Measurements from ENCODE around the gene SERPINA5. TPM values are rescaled to one million over a fixed set of nuclear protein-coding genes. Genes with fewer than 3 reads are reported as not detected.

The SERPINA5 gene
- total and polyA plus RNA-seq, 2 donors (not counting 1 experiment from before 2014, with no cell fraction given), result not detected

- no peaks in the 10 kb centered on the region for H3K36me3 ChIP-seq (replicated peaks in 1 of 2; ENCODE audit: control extremely low read depth in 1 of 2, control insufficient read depth in 1 of 2, extremely low read depth in 1 of 2, insufficient read depth in 2 of 2, low read length in 1 of 2)
- H3K4me1 Mint-ChIP-seq, result no peaks in the 10 kb centered on the region
- intact Hi-C loops (cut with micrococcal nuclease), result no loop called here
- no peak for ATAC-seq (ENCODE audit: low read depth)
- peaks cover 0 to 4% (median 0%) of the 10 kb centered on the region in 3 donors for H3K9me3 ChIP-seq (ENCODE audit: control extremely low read depth in 1 of 3, control insufficient read depth in 2 of 3, insufficient read depth in 1 of 3, low read length in 2 of 3)
- H3K4me3 ChIP-seq (ENCODE audit: control extremely low read depth in 1 of 5, extremely low read depth in 1 of 5, insufficient read depth in 1 of 5, low read depth in 2 of 5, low read length in 4 of 5), result no peak overlapping the region
- H3K27me3 Mint-ChIP-seq, result peaks cover 3% of the 10 kb centered on the region
- no peaks in the 10 kb centered on the region for H4K20me1 ChIP-seq (ENCODE audit: control insufficient read depth, insufficient read depth, low read length, poor library complexity, severe bottlenecking)
- DNase-seq, result no peak
- WGBS (ENCODE audit: insufficient coverage), result 87% methylated on average over 3 of the region's 3 CpGs
- no peak for TF ChIP-seq EZH2 (IDR thresholded peaks at IDR 0.05; ENCODE audit: borderline replicate concordance, insufficient read depth, low read depth, low read length, poor library complexity, severe bottlenecking)
- TF ChIP-seq, protein P1, sequence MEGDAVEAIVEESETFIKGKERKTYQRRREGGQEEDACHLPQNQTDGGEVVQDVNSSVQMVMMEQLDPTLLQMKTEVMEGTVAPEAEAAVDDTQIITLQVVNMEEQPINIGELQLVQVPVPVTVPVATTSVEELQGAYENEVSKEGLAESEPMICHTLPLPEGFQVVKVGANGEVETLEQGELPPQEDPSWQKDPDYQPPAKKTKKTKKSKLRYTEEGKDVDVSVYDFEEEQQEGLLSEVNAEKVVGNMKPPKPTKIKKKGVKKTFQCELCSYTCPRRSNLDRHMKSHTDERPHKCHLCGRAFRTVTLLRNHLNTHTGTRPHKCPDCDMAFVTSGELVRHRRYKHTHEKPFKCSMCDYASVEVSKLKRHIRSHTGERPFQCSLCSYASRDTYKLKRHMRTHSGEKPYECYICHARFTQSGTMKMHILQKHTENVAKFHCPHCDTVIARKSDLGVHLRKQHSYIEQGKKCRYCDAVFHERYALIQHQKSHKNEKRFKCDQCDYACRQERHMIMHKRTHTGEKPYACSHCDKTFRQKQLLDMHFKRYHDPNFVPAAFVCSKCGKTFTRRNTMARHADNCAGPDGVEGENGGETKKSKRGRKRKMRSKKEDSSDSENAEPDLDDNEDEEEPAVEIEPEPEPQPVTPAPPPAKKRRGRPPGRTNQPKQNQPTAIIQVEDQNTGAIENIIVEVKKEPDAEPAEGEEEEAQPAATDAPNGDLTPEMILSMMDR (IDR thresholded peaks at IDR 0.05), result no peak
- H3K27ac ChIP-seq (ENCODE audit: low read length in 2 of 2), result no peak overlapping the region
- no peaks in the 10 kb centered on the region for H3K79me2 ChIP-seq (ENCODE audit: control insufficient read depth, insufficient read depth, low read length)
- H2AFZ ChIP-seq (ENCODE audit: insufficient read depth, low read depth, low read length, poor library complexity, severe bottlenecking), result no peak overlapping the region
- H3K27ac Mint-ChIP-seq, result no peak overlapping the region
- CTCF ChIA-PET, result no interaction called here
- no peaks in the 10 kb centered on the region for H3K27me3 ChIP-seq (replicated peaks in 1 of 4; ENCODE audit: control extremely low read depth in 1 of 4, control insufficient read depth in 3 of 4, insufficient read depth in 4 of 4, low read length in 3 of 4)
- no peak overlapping the region for H3K4me3 Mint-ChIP-seq
- no peaks in the 10 kb centered on the region for H3K9me3 Mint-ChIP-seq (ENCODE audit: insufficient read depth)
- no peak overlapping the region for H3K9ac ChIP-seq (ENCODE audit: low read length)
- H3K4me2 ChIP-seq (replicated peaks; ENCODE audit: low read depth, low read length, poor library complexity, severe bottlenecking), result no peak overlapping the region
- POLR2A ChIA-PET, result no interaction called here
- no peaks in the 10 kb centered on the region for H3K4me1 ChIP-seq (ENCODE audit: control insufficient read depth in 2 of 2, insufficient read depth in 2 of 2, low read length in 2 of 2)
Observed at GRCh38 chr14:94582851-94583250, 1.6 kb downstream of the SERPINA5 start.

DNA sequence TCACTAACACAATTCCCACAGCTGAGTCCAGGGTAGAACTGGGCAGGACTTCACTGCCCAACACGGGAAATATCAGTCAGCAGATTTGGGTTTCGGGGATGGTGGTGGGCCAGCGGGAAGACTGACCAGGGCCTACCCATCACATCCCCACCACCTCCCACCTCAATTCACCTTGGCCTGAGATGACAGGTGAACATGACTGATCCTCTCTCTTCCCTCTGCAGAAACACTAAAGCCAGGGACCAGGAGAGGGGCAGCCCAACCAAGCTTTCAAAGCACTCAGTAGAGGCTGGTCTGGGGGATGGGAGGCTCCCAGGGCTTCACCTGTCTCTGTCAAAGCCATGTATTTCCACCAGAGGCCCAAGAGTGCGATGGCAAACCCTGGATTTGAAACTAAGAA is 2.3 kb downstream of the SERPINA5 start:
- no peaks in the 10 kb centered on the region for H3K4me1 ChIP-seq (ENCODE audit: control insufficient read depth in 2 of 2, insufficient read depth in 2 of 2, low read length in 2 of 2)
- H3K27me3 Mint-ChIP-seq, result peaks cover 3% of the 10 kb centered on the region
- TF ChIP-seq EZH2 (IDR thresholded peaks at IDR 0.05; ENCODE audit: borderline replicate concordance, insufficient read depth, low read depth, low read length, poor library complexity, severe bottlenecking), result no peak
- TF ChIP-seq, protein P1 (IDR thresholded peaks at IDR 0.05), result no peak
- H3K79me2 ChIP-seq (ENCODE audit: control insufficient read depth, insufficient read depth, low read length), result no peaks in the 10 kb centered on the region
- WGBS (ENCODE audit: insufficient coverage), result 83% methylated on average over 2 of the region's 4 CpGs
- H4K20me1 ChIP-seq (ENCODE audit: control insufficient read depth, insufficient read depth, low read length, poor library complexity, severe bottlenecking), result no peaks in the 10 kb centered on the region
- POLR2A ChIA-PET, result no interaction called here
- no peaks in the 10 kb centered on the region for H3K4me1 Mint-ChIP-seq
- H3K4me3 ChIP-seq (ENCODE audit: control extremely low read depth in 1 of 5, extremely low read depth in 1 of 5, insufficient read depth in 1 of 5, low read depth in 2 of 5, low read length in 4 of 5), result no peak overlapping the region
- H3K9me3 ChIP-seq (ENCODE audit: control extremely low read depth in 1 of 3, control insufficient read depth in 2 of 3, insufficient read depth in 1 of 3, low read length in 2 of 3), result peaks cover 0 to 4% (median 0%) of the 10 kb centered on the region in 3 donors
- H3K27ac ChIP-seq (ENCODE audit: low read length in 2 of 2), result no peak overlapping the region
- no peak overlapping the region for H2AFZ ChIP-seq (ENCODE audit: insufficient read depth, low read depth, low read length, poor library complexity, severe bottlenecking)
- H3K36me3 ChIP-seq (replicated peaks in 1 of 2; ENCODE audit: control extremely low read depth in 1 of 2, control insufficient read depth in 1 of 2, extremely low read depth in 1 of 2, insufficient read depth in 2 of 2, low read length in 1 of 2), result no peaks in the 10 kb centered on the region
- no peaks in the 10 kb centered on the region for H3K27me3 ChIP-seq (replicated peaks in 1 of 4; ENCODE audit: control extremely low read depth in 1 of 4, control insufficient read depth in 3 of 4, insufficient read depth in 4 of 4, low read length in 3 of 4)
- intact Hi-C loops (cut with micrococcal nuclease), result no loop called here
- no peak overlapping the region for H3K27ac Mint-ChIP-seq
- H3K4me3 Mint-ChIP-seq, result no peak overlapping the region
- CTCF ChIA-PET, result no interaction called here
- no peak overlapping the region for H3K9ac ChIP-seq (ENCODE audit: low read length)
- H3K9me3 Mint-ChIP-seq (ENCODE audit: insufficient read depth), result no peaks in the 10 kb centered on the region
- DNase-seq (no peak), ATAC-seq (ENCODE audit: low read depth) (no peak)
- no peak overlapping the region for H3K4me2 ChIP-seq (replicated peaks; ENCODE audit: low read depth, low read length, poor library complexity, severe bottlenecking)
